ENCODE measurements around the gene ASTN2. TPM values are rescaled to one million over a fixed set of nuclear protein-coding genes. Genes with fewer than 3 reads are reported as not detected.

ASTN2 gene
- total and polyA plus RNA-seq, 4 donors: 0.57 to 2.9 (median 1.4) TPM

- H3K27ac ChIP-seq (ENCODE audit: low read depth in 1 of 2, low read length in 2 of 2): no peak overlapping the region
- H3K27me3 ChIP-seq (ENCODE audit: control insufficient read depth in 4 of 4, insufficient read depth in 4 of 4, low read length in 3 of 4): peaks cover 0 to 2% (median 0%) of the 10 kb centered on the region in 4 donors
- DNase-seq (ENCODE audit: low spot score): no peak
- H3K4me1 ChIP-seq (ENCODE audit: control insufficient read depth in 4 of 4, insufficient read depth in 4 of 4, low read length in 3 of 4): no peaks in the 10 kb centered on the region
- no peaks in the 10 kb centered on the region for H3K9me3 ChIP-seq (ENCODE audit: control insufficient read depth in 4 of 4, low read length in 3 of 4)
- H3K4me3 ChIP-seq (ENCODE audit: low read depth in 1 of 3, low read length in 3 of 3): no peak overlapping the region
- H3K9ac ChIP-seq (ENCODE audit: low read depth in 1 of 2, low read length in 2 of 2): no peak overlapping the region
- no peaks in the 10 kb centered on the region for H3K36me3 ChIP-seq (ENCODE audit: control insufficient read depth in 4 of 4, insufficient read depth in 3 of 4, low read depth in 1 of 4, low read length in 3 of 4)
- TF ChIP-seq EGR1 (IDR thresholded peaks at IDR 0.05; ENCODE audit: low read depth in 2 of 2): no peak
- TF ChIP-seq YY1 (IDR thresholded peaks at IDR 0.05): no peak
- TF ChIP-seq RAD21 (IDR thresholded peaks at IDR 0.05): no peak
- no peak for TF ChIP-seq REST (IDR thresholded peaks at IDR 0.05)
- 40% methylated on average over 1 of the region's 1 CpG for WGBS
These were observed 118.4 kb downstream of the ASTN2 start for GRCh38 chr9:117296453-117296852.

- no peak overlapping the region for H3K4me3 ChIP-seq (ENCODE audit: low read depth in 1 of 3, low read length in 3 of 3)
- no peak overlapping the region for H3K9ac ChIP-seq (ENCODE audit: low read depth in 1 of 2, low read length in 2 of 2)
- TF ChIP-seq, protein P1, sequence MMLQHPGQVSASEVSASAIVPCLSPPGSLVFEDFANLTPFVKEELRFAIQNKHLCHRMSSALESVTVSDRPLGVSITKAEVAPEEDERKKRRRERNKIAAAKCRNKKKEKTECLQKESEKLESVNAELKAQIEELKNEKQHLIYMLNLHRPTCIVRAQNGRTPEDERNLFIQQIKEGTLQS (IDR thresholded peaks at IDR 0.05): no peak
- no peak for TF ChIP-seq CTCF (IDR thresholded peaks at IDR 0.05; ENCODE audit: low read depth, low read length, missing input control)
- TF ChIP-seq RXRA (IDR thresholded peaks at IDR 0.05): no peak
- TF ChIP-seq TAF1 (conservative IDR thresholded peaks at IDR 0.05): no peak
- TF ChIP-seq FOXA1 (IDR thresholded peaks at IDR 0.05): no peak
- no peak for TF ChIP-seq JUND (IDR thresholded peaks at IDR 0.05)
- TF ChIP-seq NR2F2 (IDR thresholded peaks at IDR 0.05): no peak
- no peak for TF ChIP-seq HNF4G (IDR thresholded peaks at IDR 0.05)
- no peak for TF ChIP-seq YY1 (IDR thresholded peaks at IDR 0.05)
- H3K9me3 ChIP-seq (ENCODE audit: control insufficient read depth in 4 of 4, low read length in 3 of 4): no peaks in the 10 kb centered on the region
- H3K4me1 ChIP-seq (ENCODE audit: control insufficient read depth in 4 of 4, insufficient read depth in 4 of 4, low read length in 3 of 4): no peaks in the 10 kb centered on the region
- no peak overlapping the region for H3K27ac ChIP-seq (ENCODE audit: low read depth in 1 of 2, low read length in 2 of 2)
- DNase-seq (ENCODE audit: low spot score): no peak
- H3K27me3 ChIP-seq (ENCODE audit: control insufficient read depth in 4 of 4, insufficient read depth in 4 of 4, low read length in 3 of 4): peaks cover 0 to 2% (median 0%) of the 10 kb centered on the region in 4 donors
- 71% methylated on average over 6 of the region's 6 CpGs for WGBS
- H3K36me3 ChIP-seq (ENCODE audit: control insufficient read depth in 4 of 4, insufficient read depth in 3 of 4, low read depth in 1 of 4, low read length in 3 of 4): no peaks in the 10 kb centered on the region
These were observed 121.4 kb downstream of the ASTN2 start for GRCh38 chr9:117293206-117294114.

Data from liver (tissue), 9 donors.